GM21737 (cell line): ENCODE measurements around the gene AARS1.
"Not testable (repeated sequence)": the region's sequence is repeated elsewhere in the genome, so short reads cannot be mapped to it uniquely, and the experiment has no call there.

ENCODE experiments used
- ATAC-seq: cut with Tn5 transposase; IDR thresholded peaks from one replicate; pipeline ENCODE4 v1.9.1; 2021; ENCODE audit warnings: mild to moderate bottlenecking, moderate library complexity; ENCODE audit not compliant: unreplicated experiment

Gene AARS1

GRCh38 chr16:70276392-70276791, 12.9 kb downstream of the AARS1 start:
- no peak for ATAC-seq

DNA sequence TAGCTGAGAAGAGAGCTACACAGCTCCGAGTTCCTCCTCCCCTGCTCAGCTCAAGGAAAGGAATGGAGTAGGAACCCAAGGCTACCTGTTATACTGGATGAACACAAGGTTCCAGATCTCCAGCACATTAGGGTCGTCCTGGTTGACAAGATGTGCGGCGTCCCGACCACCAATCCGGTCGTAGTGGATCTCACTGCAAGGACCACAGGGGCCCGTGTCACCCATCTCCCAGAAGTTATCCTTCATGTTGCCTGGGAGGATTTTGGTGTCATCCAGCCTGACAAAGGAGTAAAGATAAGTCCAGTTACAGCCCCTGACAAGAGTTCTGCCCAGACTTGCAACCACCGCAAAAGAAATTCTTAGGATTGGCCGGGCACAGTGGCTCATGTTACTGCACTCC, 17.6 kb downstream of the AARS1 start:
- no peak for ATAC-seq

DNA sequence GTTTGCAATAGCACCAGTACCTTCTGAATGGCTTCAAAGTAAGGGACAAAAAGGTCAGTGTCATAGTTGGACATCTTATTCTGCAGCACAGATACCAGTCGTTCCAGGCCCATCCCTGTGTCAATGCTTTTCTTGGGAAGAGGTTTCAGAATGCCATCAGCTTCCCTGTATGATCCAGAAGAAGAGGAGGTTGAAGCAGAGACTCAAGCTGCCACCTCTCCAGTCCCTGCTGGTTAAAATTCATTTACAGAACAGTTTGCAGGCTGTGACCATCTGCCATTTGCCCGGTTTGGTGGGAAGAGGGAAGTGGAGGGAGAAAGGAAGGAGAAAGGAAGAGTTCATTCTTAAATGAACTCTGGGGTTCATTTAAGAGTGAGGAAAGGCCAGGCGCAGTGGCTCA, 19.1 kb downstream of the AARS1 start:
- no peak for ATAC-seq

DNA sequence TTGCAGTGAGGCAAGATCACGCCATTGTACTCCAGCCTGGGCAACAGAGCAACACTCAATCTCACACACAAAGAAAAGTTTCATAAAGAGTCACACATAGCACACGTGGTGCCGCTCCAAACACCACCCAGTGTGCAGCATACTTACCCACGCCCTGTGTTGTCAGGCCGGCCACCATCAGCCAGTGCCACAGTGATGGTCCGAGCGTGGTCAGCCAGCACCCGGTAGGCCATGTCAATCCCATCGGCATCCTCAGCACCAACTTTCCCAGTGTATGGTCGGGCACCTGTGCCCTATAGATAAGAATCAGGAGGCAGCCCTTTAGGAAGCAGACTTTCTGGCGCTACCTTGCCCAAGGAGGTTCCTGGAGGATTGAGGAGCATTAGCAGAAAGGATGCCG, 19.8 kb downstream of the AARS1 start:
- no peak for ATAC-seq

GRCh38 chr16:70267922-70268321, 21.4 kb downstream of the AARS1 start:
- ATAC-seq = not testable (repeated sequence)

DNA sequence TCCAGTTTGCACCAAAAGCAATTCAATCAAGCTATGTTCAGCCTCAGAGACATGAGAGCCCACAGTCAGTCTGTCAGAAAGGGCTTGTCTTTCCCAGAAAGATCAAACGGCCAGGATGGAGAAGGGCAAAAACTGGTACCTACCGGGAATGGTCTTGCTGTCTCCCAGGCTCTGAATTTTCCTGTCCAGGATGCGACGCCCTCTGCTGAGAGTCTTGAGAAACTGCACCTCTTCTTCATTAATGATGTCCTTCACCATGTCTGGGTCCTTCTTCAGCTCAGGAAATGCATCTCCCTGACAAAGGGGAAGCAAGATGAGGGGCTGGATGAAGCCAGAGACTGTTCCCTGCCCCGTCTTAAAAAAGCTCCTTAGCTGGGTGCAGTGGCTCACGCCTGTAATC, 21.8 kb downstream of the AARS1 start:
- ATAC-seq = no peak

DNA sequence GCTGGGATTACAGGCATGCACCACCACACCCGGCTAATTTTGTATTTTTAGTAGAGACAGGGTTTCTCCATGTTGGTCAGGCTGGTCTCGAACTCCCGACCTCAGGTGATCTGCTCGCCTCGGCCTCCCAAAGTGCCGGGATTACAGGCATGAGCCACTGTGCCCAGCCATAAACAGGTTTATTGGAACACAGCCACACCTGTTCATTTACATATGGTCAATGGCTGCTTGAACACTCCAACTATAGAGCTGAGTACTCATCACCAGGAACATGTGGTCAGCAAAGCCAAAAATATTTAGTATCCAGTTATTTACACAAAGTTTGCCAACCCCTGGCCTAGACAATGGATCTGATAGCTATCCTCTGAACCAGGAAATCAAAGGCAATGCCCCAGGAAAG, 29.4 kb downstream of the AARS1 start:
- ATAC-seq = not testable (repeated sequence)

DNA sequence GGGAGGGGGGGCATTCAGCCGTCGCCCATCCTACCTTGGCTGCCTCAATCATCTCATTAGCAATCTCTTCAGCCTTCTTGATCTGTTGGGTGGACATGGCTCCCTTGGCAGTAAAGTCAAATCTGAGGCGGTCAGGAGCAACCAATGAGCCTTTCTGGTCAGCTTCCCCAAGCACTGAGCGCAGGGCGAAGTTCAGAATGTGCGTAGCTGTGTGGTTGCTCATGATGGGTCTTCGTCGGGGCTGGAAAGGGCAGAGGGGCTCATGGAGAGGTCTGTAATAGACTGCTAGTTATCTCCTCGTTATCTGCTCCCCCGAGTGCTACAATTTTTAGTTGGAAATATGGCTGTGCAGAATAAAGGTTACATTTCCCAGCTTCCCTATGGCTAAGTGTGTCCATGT, 30.4 kb downstream of the AARS1 start:
- ATAC-seq = no peak

GRCh38 chr16:70258065-70258464, 31.2 kb downstream of the AARS1 start:
- ATAC-seq = no peak

- no peak for ATAC-seq
These were observed 31.9 kb downstream of the AARS1 start for GRCh38 chr16:70257391-70257790.

DNA sequence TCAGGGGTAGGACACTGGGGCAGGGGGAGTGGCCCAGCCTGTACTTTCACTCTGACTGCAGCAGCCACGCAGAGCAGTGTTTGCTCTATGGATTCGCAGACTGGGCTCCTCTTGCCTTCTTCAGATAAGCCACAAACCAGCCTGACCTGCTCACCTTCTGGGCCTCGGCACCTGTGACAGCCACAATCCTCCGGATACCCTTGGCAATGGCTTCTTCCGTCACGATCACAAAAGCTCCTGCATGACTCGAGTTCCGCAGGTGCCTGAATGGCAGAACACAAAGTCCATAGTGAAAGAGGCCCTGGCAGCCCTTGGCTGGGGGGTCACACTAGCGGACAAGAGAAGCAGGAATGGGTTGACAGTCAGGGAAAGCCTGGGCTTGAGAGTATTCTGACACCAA, 33.7 kb downstream of the AARS1 start:
- ATAC-seq = no peak

- ATAC-seq = no peak
These were observed 34.4 kb downstream of the AARS1 start for GRCh38 chr16:70254965-70255286.

- no peak for ATAC-seq
These were observed 34.9 kb downstream of the AARS1 start for GRCh38 chr16:70254180-70254964.

- ATAC-seq = no peak
These were observed 35.8 kb downstream of the AARS1 start for GRCh38 chr16:70253291-70254106.

GRCh38 chr16:70252355-70252988, 36.8 kb downstream of the AARS1 start:
- no peak for ATAC-seq

DNA sequence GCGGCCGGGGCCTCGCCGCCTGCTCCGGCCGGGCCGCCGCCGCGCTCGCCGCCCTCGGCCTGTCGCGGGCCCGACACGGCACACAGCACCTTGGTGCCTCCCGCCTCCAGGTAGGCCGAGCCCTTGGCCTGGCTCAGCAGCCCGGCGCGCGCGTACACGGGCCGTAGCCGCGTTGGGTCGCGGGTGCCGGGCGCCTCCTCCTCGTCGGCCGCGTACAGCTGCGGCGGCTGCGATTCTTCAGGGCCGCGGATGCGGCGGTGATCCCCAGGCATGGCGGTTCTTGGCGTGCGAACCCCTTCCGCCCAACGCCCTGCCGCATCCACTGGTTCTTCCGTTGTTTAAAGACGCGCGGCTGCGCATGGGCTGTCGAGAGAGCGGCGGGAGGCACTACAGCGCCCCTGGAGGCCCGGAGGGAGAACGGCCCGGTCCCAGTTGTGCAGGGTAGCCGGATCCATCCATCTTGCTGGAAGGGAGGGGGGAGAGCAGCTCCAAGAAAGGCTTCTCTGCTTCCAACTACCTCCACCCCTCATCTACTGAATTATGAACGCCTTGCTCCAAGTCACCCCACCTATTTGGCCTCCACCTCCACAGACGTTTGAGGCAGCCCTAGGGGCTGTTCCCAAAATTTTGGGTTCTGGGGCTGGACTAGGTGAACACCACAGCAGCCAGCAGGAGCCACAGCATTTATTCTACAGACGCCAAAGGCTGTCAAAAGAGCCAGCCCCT, 37.5 kb downstream of the AARS1 start, which contains the start of gene EXOSC6:
EXOSC6 (minus strand) TSS at position 312 of the 726 bp plus-strand sequence; CDS start at position 272, 40 bp downstream.
- peak; percentile 89 for ATAC-seq

DNA sequence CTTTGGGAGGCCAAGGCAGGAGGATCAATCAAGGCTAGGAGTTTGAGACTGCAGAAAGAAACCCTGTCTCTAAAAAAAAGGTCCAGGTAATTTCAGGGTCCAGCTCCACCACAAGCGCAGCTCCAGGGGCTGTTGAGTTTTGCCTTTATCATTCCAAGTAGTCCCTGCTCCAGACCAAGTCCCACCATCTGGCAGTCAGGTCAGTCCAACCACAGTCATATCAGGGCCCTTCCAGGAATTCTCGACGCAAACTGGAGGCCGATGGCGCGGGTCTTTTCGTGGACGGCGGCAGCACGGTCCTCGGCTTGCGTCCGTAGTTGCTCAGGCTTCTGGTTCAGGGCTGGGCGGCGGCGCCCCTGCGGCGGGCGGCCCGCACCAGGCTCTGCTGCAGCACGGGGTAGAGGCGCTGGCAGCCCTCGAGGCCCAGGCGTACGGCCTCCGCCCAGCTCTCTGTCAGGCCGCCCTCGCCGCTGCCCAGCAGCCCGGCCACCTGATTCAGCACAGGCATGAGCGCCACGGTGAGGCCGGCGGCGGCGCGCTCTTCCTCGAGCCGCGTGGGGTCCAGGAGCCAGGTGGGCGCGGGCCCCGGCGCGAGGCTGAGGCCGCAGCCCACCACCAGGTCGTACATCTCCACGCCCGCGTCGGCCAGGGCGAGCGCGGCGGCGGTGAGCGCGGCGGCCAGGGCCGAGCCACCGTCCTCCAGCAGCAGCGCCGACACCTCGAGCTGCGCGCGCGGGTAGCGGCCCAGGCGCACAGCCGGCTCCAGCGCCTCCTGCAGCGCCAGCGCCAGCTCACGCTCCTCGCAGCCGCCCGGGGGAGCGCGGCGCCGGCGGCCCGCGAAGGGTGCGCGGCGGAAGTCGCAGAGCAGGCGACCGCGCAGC, 38.3 kb downstream of the AARS1 start:
- ATAC-seq = peak; percentile 37

DNA sequence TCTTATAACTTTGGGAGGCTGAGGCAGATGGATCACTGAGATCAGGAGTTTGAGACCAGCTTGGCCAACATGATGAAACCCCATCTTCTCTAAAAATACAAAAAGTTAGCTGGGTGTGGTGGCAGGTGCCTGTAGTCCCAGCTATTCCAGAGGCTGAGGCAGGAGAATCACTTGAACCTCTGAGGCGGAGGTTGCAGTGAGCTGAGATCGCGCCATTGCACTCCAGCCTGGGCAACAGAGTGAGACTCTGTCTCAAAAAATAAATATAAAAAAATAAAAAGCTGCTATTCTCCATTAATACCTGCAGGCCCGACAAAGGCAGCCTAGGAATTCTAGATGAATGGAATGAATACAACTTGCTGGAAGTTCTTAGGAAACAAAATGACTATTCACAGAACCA, 39.6 kb downstream of the AARS1 start:
- not testable (repeated sequence) for ATAC-seq

DNA sequence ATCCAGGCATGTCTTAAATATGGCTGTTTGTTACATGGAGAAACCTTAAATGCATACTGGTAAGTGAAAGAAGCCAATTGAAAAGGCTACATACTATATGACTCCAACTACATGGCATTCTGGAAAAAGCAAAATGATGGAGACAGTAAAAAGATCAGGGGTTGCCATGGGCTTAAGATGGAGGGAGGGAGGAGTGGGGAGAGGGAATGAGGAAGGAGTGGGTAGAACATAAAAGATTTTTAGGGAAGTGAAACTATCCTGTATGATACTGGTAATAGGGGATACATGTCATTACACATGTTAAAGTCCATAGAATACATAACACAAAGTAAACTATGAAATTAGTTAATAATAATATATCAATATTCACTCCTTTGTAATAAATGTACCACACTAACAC, 50.5 kb downstream of the AARS1 start:
- ATAC-seq = not testable (repeated sequence)

- not testable (repeated sequence) for ATAC-seq
These were observed 57.5 kb downstream of the AARS1 start for GRCh38 chr16:70231831-70232230.
